SJCRH30 (cell line): ENCODE measurements around the gene ZBTB12. TPM values are rescaled to one million over a fixed set of nuclear protein-coding genes. Genes with fewer than 3 reads are reported as not detected.
A peak's percentile ranks its signal among the peaks of the same experiment; 100 is the strongest.

ENCODE experiments used
- DNase-seq, 2 experiments: peaks; one replicate each; pipeline ENCODE4 v3.0.0-alpha.2; 2015 to 2020
- H3K27ac ChIP-seq: fragments of 250-450 bp; sonication (Bioruptor Pico); 2 replicates; pipeline ENCODE4 v1.5.1; 2020; ENCODE audit warnings: mild to moderate bottlenecking, moderate library complexity
- H3K27me3 ChIP-seq: fragments of 250-450 bp; sonication (Bioruptor Pico); 2 replicates; pipeline ENCODE4 v1.5.1; 2020; ENCODE audit warnings: mild to moderate bottlenecking, moderate library complexity
- H3K36me3 ChIP-seq: fragments of 250-450 bp; sonication (Bioruptor Pico); 2 replicates; pipeline ENCODE4 v1.5.1; 2020; ENCODE audit warnings: mild to moderate bottlenecking, moderate library complexity
- H3K4me1 ChIP-seq: fragments of 250-450 bp; sonication (Bioruptor Pico); 2 replicates; pipeline ENCODE4 v1.5.1; 2020; ENCODE audit warnings: mild to moderate bottlenecking, moderate library complexity
- H3K4me3 ChIP-seq: fragments of 250-450 bp; sonication (Bioruptor Pico); 2 replicates; pipeline ENCODE4 v1.5.1; 2020; ENCODE audit warnings: mild to moderate bottlenecking, moderate library complexity
- H3K9me3 ChIP-seq: fragments of 250-450 bp; sonication (Bioruptor Pico); replicated peaks from 2 replicates; pipeline ENCODE4 v1.5.1; 2020; ENCODE audit warnings: mild to moderate bottlenecking, moderate library complexity
- total RNA-seq: library from RNA; depleted of rRNA; stranded (reverse); fragments of >200 nt; shearing (Covaris generic); gene quantifications from 2 replicates; pipeline ENCODE4 v1.2.3, GENCODE V29; 2014; rRNA removed

Gene ZBTB12
- 4.8 and 5.4 TPM in 2 replicates for total RNA-seq

GRCh38 chr6:31901953-31902643 lies at the start of gene ZBTB12:
Gene ZBTB12 (minus strand): TSS chr6:31902086. CDS start chr6:31901305, 781 bp downstream.
- peak within 1 kb of the TSS; percentile 58 for H3K4me3 ChIP-seq
- peak; percentile 93 to 94 for DNase-seq
- no peaks in the 10 kb centered on the region for H3K9me3 ChIP-seq
- no peaks in the 10 kb centered on the region for H3K27me3 ChIP-seq
- no peaks in the 10 kb centered on the region for H3K4me1 ChIP-seq
- no peaks in the 10 kb centered on the region for H3K36me3 ChIP-seq
- H3K27ac ChIP-seq: no peak within 1 kb of the TSS

- Histone ChIP-seq H3K27me3 (peaks cover 4% of the 10 kb centered on the region; the same call in 1 of the 2 replicates), H3K36me3 (peaks cover 32% of the 10 kb centered on the region), H3K4me3 (no peak overlapping the region), H3K4me1 (peaks cover 5% of the 10 kb centered on the region; the same call in 1 of the 2 replicates), H3K9me3 (no peaks in the 10 kb centered on the region), H3K27ac (no peak overlapping the region)
- no peak for DNase-seq
Observed at GRCh38 chr6:31949926-31950548, 48.2 kb upstream of the ZBTB12 start.

- Histone ChIP-seq H3K4me1 (peaks cover 5% of the 10 kb centered on the region; the same call in 1 of the 2 replicates), H3K9me3 (no peaks in the 10 kb centered on the region), H3K4me3 (no peak overlapping the region), H3K27me3 (peaks cover 11% of the 10 kb centered on the region; the same call in 1 of the 2 replicates), H3K36me3 (peaks cover 26% of the 10 kb centered on the region), H3K27ac (no peak overlapping the region)
- no peak for DNase-seq
Observed at GRCh38 chr6:31948753-31949413, 47.0 kb upstream of the ZBTB12 start.

- H3K27ac ChIP-seq: no peak overlapping the region
- H3K4me3 ChIP-seq: no peak overlapping the region
- peaks cover 11% of the 10 kb centered on the region; the same call in 1 of the 2 replicates for H3K27me3 ChIP-seq
- no peak for DNase-seq
- H3K36me3 ChIP-seq: peaks cover 21% of the 10 kb centered on the region
- no peaks in the 10 kb centered on the region for H3K9me3 ChIP-seq
- H3K4me1 ChIP-seq: peaks cover 5% of the 10 kb centered on the region; the same call in 1 of the 2 replicates
Observed at GRCh38 chr6:31948306-31948705, 46.4 kb upstream of the ZBTB12 start.

- peaks cover 17% of the 10 kb centered on the region for H3K36me3 ChIP-seq
- H3K4me1 ChIP-seq: peaks cover 5% of the 10 kb centered on the region; the same call in 1 of the 2 replicates
- no peaks in the 10 kb centered on the region for H3K9me3 ChIP-seq
- H3K27ac ChIP-seq: no peak overlapping the region
- H3K4me3 ChIP-seq: no peak overlapping the region
- DNase-seq: no peak
- H3K27me3 ChIP-seq: peaks cover 11% of the 10 kb centered on the region; the same call in 1 of the 2 replicates
Observed at GRCh38 chr6:31947864-31948263, 46.0 kb upstream of the ZBTB12 start.

GRCh38 chr6:31947070-31947675 lies 45.3 kb upstream of the ZBTB12 start:
- peaks cover 11% of the 10 kb centered on the region for H3K36me3 ChIP-seq
- no peak overlapping the region for H3K4me3 ChIP-seq
- peaks cover 11% of the 10 kb centered on the region; the same call in 1 of the 2 replicates for H3K27me3 ChIP-seq
- H3K4me1 ChIP-seq: peaks cover 5% of the 10 kb centered on the region; the same call in 1 of the 2 replicates
- DNase-seq: no peak
- no peak overlapping the region for H3K27ac ChIP-seq
- H3K9me3 ChIP-seq: no peaks in the 10 kb centered on the region

GRCh38 chr6:31946370-31946885 lies 44.5 kb upstream of the ZBTB12 start:
- Histone ChIP-seq H3K27me3 (peaks cover 11% of the 10 kb centered on the region; the same call in 1 of the 2 replicates), H3K9me3 (no peaks in the 10 kb centered on the region), H3K36me3 (peaks cover 3% of the 10 kb centered on the region; the same call in 1 of the 2 replicates), H3K27ac (no peak overlapping the region), H3K4me1 (peaks cover 5% of the 10 kb centered on the region; the same call in 1 of the 2 replicates), H3K4me3 (no peak overlapping the region)
- DNase-seq: no peak

GRCh38 chr6:31945507-31946369 lies 43.9 kb upstream of the ZBTB12 start, which contains the start of gene CFB:
Gene CFB (plus strand): TSS chr6:31946095. CDS start chr6:31946222, 127 bp downstream.
- Histone ChIP-seq H3K27me3 (peaks cover 11% of the 10 kb centered on the region; the same call in 1 of the 2 replicates), H3K4me1 (peaks cover 5% of the 10 kb centered on the region; the same call in 1 of the 2 replicates), H3K27ac (no peak within 1 kb of the TSS), H3K9me3 (no peaks in the 10 kb centered on the region), H3K36me3 (no peaks in the 10 kb centered on the region; the same call in 1 of the 2 replicates), H3K4me3 (no peak within 1 kb of the TSS)
- no peak for DNase-seq

- Histone ChIP-seq H3K36me3 (no peaks in the 10 kb centered on the region), H3K9me3 (no peaks in the 10 kb centered on the region), H3K4me1 (peaks cover 9% of the 10 kb centered on the region; the same call in 1 of the 2 replicates), H3K4me3 (no peak overlapping the region), H3K27me3 (peaks cover 11% of the 10 kb centered on the region; the same call in 1 of the 2 replicates), H3K27ac (no peak overlapping the region)
- DNase-seq: no peak
Observed at GRCh38 chr6:31945154-31945506, 43.2 kb upstream of the ZBTB12 start.

- Histone ChIP-seq H3K36me3 (no peaks in the 10 kb centered on the region), H3K4me1 (peaks cover 4% of the 10 kb centered on the region; the same call in 1 of the 2 replicates), H3K9me3 (no peaks in the 10 kb centered on the region), H3K4me3 (no peak overlapping the region), H3K27me3 (peaks cover 11% of the 10 kb centered on the region; the same call in 1 of the 2 replicates), H3K27ac (no peak overlapping the region)
- no peak for DNase-seq
Observed at GRCh38 chr6:31943742-31944141, 41.9 kb upstream of the ZBTB12 start.

GRCh38 chr6:31940256-31940664 lies 38.4 kb upstream of the ZBTB12 start:
- no peaks in the 10 kb centered on the region for H3K9me3 ChIP-seq
- 0 out of 2 replicates have a peak, but pooled peaks cover 4% of the 10 kb centered on the region for H3K4me1 ChIP-seq
- no peak for DNase-seq
- H3K27ac ChIP-seq: no peak overlapping the region
- peaks cover 9% of the 10 kb centered on the region; the same call in 1 of the 2 replicates for H3K27me3 ChIP-seq
- no peaks in the 10 kb centered on the region for H3K36me3 ChIP-seq
- no peak overlapping the region for H3K4me3 ChIP-seq

GRCh38 chr6:31935823-31936222 lies 33.9 kb upstream of the ZBTB12 start:
- Histone ChIP-seq H3K4me3 (no peak overlapping the region), H3K27me3 (no peaks in the 10 kb centered on the region), H3K36me3 (no peaks in the 10 kb centered on the region), H3K9me3 (no peaks in the 10 kb centered on the region), H3K27ac (no peak overlapping the region), H3K4me1 (0 out of 2 replicates have a peak, but pooled peaks cover 4% of the 10 kb centered on the region)
- DNase-seq: no peak

- H3K27me3 ChIP-seq: no peaks in the 10 kb centered on the region
- no peaks in the 10 kb centered on the region for H3K4me1 ChIP-seq
- no peaks in the 10 kb centered on the region for H3K36me3 ChIP-seq
- no peak overlapping the region for H3K27ac ChIP-seq
- no peaks in the 10 kb centered on the region for H3K9me3 ChIP-seq
- DNase-seq: no peak
- H3K4me3 ChIP-seq: no peak overlapping the region
Observed at GRCh38 chr6:31935021-31935420, 33.1 kb upstream of the ZBTB12 start.
